H1 (cell line): ENCODE data around the gene PURA. TPM values are rescaled to one million over a fixed set of nuclear protein-coding genes. Genes with fewer than 3 reads are reported as not detected.

ENCODE experiments used
- CBX5 ChIP-seq: fragments of 300-800, 300-1000 bp; sonication (generic); IDR thresholded peaks from 2 replicates; pipeline ENCODE4 v1.7.1; 2016; ENCODE audit warnings: antibody characterized with exemption, low read length, low read depth
- CEBPB ChIP-seq: IDR thresholded peaks from 2 replicates; pipeline ENCODE4 v1.6.1; 2012; ENCODE audit warnings: low read depth, low read length
- CREB1 ChIP-seq: IDR thresholded peaks from 2 replicates; pipeline ENCODE4 v1.6.1; 2012; ENCODE audit warnings: inconsistent platforms
- CTBP2 ChIP-seq: IDR thresholded peaks from 2 replicates; pipeline ENCODE4 v1.7.0; 2011; ENCODE audit warnings: borderline replicate concordance, mild to moderate bottlenecking, moderate library complexity, mixed read lengths, low read length; ENCODE audit not compliant: insufficient read depth, insufficient read length
- EGR1 ChIP-seq: IDR thresholded peaks from 2 replicates; pipeline ENCODE4 v1.6.1; 2011; ENCODE audit warnings: low read depth, low read length, borderline replicate concordance
- HDAC6 ChIP-seq: IDR thresholded peaks from one replicate; pipeline ENCODE4 v1.7.1; 2012; ENCODE audit warnings: low read depth, mild to moderate bottlenecking, inconsistent platforms, low read length, moderate library complexity
- JUND ChIP-seq: IDR thresholded peaks from 2 replicates; pipeline ENCODE4 v1.6.1; 2011; ENCODE audit warnings: mild to moderate bottlenecking, improper control_type of control experiment, low read length
- KDM1A ChIP-seq: fragments of 200-600, 300-600 bp; sonication (generic); IDR thresholded peaks from 2 replicates; pipeline ENCODE4 v1.7.1; 2016; ENCODE audit warnings: mild to moderate bottlenecking, low read length, borderline replicate concordance
- NRF1 ChIP-seq: IDR thresholded peaks from 2 replicates; pipeline ENCODE4 v1.6.1; 2011; ENCODE audit warnings: mild to moderate bottlenecking, low read depth, low read length, improper control_type of control experiment
- PHF8 ChIP-seq: fragments of 200-600 bp; sonication (generic); conservative IDR thresholded peaks from 2 replicates; pipeline ENCODE4 v1.7.1; 2012; ENCODE audit warnings: low read depth, mild to moderate bottlenecking, inconsistent platforms, low read length, moderate library complexity
- POLR2A ChIP-seq, 2 experiments: IDR thresholded peaks; 1 replicate in 1 of 2; 2 replicates in 1 of 2; pipeline ENCODE4 v1.6.1; 2011; ENCODE audit warnings: low read depth in 2 of 2, low read length in 2 of 2, mild to moderate bottlenecking in 2 of 2; ENCODE audit errors: control extremely low read depth in 1 of 2
- POLR2AphosphoS5 ChIP-seq: IDR thresholded peaks from 2 replicates; pipeline ENCODE4 v1.6.1; 2011; ENCODE audit warnings: low read depth, low read length
- RFX5 ChIP-seq: IDR thresholded peaks from 2 replicates; pipeline ENCODE4 v1.6.1; 2011; ENCODE audit warnings: low read depth, low read length, improper control_type of control experiment, borderline replicate concordance
- RNF2 ChIP-seq: fragments of 200-900, 300-1000 bp; sonication (generic); IDR thresholded peaks from 2 replicates; pipeline ENCODE4 v1.7.1; 2016; ENCODE audit warnings: borderline replicate concordance, low read depth, mild to moderate bottlenecking, antibody characterized with exemption, low read length; ENCODE audit not compliant: poor library complexity, severe bottlenecking; ENCODE audit errors: missing control alignments
- RXRA ChIP-seq: IDR thresholded peaks from 2 replicates; pipeline ENCODE4 v1.6.1; 2011; ENCODE audit warnings: low read depth, mild to moderate bottlenecking, low read length, moderate library complexity; ENCODE audit not compliant: insufficient read depth
- SIN3A ChIP-seq, 2 experiments: IDR thresholded peaks in 1 of 2; conservative IDR thresholded peaks in 1 of 2; 2 replicates each; pipeline ENCODE4 v1.6.1; 2011 to 2012; ENCODE audit warnings: low read length in 2 of 2, improper control_type of control experiment in 1 of 2, low read depth in 1 of 2, mild to moderate bottlenecking in 1 of 2
- SIRT6 ChIP-seq: IDR thresholded peaks from one replicate; pipeline ENCODE4 v1.7.1; 2012; ENCODE audit warnings: low read length, inconsistent platforms
- TCF12 ChIP-seq: IDR thresholded peaks from 2 replicates; pipeline ENCODE4 v1.6.1; 2011; ENCODE audit warnings: low read depth, mild to moderate bottlenecking, low read length
- YY1 ChIP-seq: IDR thresholded peaks from 2 replicates; pipeline ENCODE4 v1.6.1; 2011; ENCODE audit warnings: low read depth, mild to moderate bottlenecking, low read length
- polyA plus RNA-seq, 7 experiments: library from polyadenylated mRNA; depleted of rRNA in 3 of 7; stranded (reverse) in 5 of 7; unstranded in 2 of 7; fragments of >200 nt in 5 of 7; fragments of 200-250 nt in 2 of 7; gene quantifications; 1 replicate in 5 of 7; 2 replicates in 1 of 7; 4 replicates in 1 of 7; pipeline versions ENCODE4 v1.2.1 to v1.2.3, GENCODE V29; 2011 to 2013; ENCODE audit warnings: missing spikeins in 2 of 7, mixed read lengths in 2 of 7
- total RNA-seq: library from RNA; stranded (reverse); fragmentation: NEBNext Ultra II Directional; extraction: Animal tissue kit (Norgen Biotek cat#: 25700); gene quantifications from 2 replicates; pipeline ENCODE4 v1.2.1, GENCODE V29; 2021
- TF ChIP-seq, protein P1 (sequence below), 3 experiments: IDR thresholded peaks; 1 replicate in 2 of 3; 2 replicates in 1 of 3; pipeline versions ENCODE4 v1.5.1 to v1.6.1; 2011; ENCODE audit warnings: low read length in 3 of 3, mild to moderate bottlenecking in 3 of 3, inconsistent platforms in 2 of 3, low read depth in 1 of 3, moderate library complexity in 1 of 3; ENCODE audit not compliant: insufficient read depth in 1 of 3; ENCODE audit errors: control extremely low read depth in 1 of 3
- TF ChIP-seq, protein P2 (sequence below): IDR thresholded peaks from 2 replicates; pipeline ENCODE4 v1.6.1; 2012; ENCODE audit warnings: inconsistent platforms
- TF ChIP-seq, protein P3 (sequence below): IDR thresholded peaks from 2 replicates; pipeline ENCODE4 v1.6.1; 2011; ENCODE audit warnings: low read length, improper control_type of control experiment

PURA gene
- total and polyA plus RNA-seq, 2 of the 8 experiments (the other 6 are each of a cell fraction or from before 2014, with no cell fraction given), result 0.98 to 2.1 TPM

DNA sequence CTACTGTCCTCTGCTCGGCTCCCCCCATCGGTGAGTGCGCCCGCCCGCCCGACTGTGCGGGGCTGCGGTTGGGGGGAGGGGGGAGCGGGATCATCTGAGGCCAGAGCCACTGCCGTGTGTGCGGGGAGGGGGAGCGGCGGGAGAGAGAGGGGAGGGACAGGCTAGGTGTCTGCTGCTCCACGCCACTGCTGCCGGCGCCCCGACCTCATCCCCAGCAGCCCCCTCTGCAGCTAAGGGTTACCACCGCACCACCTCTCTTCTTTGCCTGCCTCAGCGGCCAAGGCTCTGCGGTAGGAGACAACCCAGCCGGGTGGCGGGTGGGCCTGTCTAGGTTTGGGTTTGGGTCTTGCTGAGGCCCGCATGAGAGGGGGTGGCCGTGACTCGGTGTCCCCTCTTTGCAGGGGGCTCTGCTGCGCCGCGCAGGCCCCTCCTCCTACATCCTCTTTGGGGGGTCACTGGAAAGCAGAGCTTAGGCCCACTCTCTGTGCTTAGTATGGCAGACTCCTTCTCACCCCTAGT, 670 bp upstream of the PURA start (continued):
- TF ChIP-seq HDAC6 (no peak), PHF8 (0 out of 2 replicates have a peak, but pooled peaks have one; percentile 19), YY1 (no peak), EGR1 (no peak; the same call in 1 of the 2 replicates), KDM1A (no peak), RNF2 (no peak), POLR2AphosphoS5 (no peak), JUND (no peak), SIRT6 (no peak), SIN3A (conservative IDR thresholded peaks at IDR 0.05 in 1 of 2, IDR thresholded peaks at IDR 0.05 in 1 of 2; ENCODE audit: low read depth in 1 of 2, low read length in 2 of 2) (peak in 1 of 2 experiments; percentile 35; a peak in 2 of 4 replicates), CBX5 (no peak), POLR2A (IDR thresholded peaks at IDR 0.05; ENCODE audit: control extremely low read depth in 1 of 2, low read depth in 2 of 2, low read length in 2 of 2) (no peak), RFX5 (no peak), CEBPB (no peak), CTBP2 (peak; percentile 62), RXRA (no peak), NRF1 (no peak), CREB1 (no peak), TCF12 (no peak)
- TF ChIP-seq, protein P1, sequence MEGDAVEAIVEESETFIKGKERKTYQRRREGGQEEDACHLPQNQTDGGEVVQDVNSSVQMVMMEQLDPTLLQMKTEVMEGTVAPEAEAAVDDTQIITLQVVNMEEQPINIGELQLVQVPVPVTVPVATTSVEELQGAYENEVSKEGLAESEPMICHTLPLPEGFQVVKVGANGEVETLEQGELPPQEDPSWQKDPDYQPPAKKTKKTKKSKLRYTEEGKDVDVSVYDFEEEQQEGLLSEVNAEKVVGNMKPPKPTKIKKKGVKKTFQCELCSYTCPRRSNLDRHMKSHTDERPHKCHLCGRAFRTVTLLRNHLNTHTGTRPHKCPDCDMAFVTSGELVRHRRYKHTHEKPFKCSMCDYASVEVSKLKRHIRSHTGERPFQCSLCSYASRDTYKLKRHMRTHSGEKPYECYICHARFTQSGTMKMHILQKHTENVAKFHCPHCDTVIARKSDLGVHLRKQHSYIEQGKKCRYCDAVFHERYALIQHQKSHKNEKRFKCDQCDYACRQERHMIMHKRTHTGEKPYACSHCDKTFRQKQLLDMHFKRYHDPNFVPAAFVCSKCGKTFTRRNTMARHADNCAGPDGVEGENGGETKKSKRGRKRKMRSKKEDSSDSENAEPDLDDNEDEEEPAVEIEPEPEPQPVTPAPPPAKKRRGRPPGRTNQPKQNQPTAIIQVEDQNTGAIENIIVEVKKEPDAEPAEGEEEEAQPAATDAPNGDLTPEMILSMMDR (IDR thresholded peaks at IDR 0.05; ENCODE audit: control extremely low read depth in 1 of 3, insufficient read depth in 1 of 3, low read depth in 1 of 3, low read length in 3 of 3), result no peak
- TF ChIP-seq, protein P2, sequence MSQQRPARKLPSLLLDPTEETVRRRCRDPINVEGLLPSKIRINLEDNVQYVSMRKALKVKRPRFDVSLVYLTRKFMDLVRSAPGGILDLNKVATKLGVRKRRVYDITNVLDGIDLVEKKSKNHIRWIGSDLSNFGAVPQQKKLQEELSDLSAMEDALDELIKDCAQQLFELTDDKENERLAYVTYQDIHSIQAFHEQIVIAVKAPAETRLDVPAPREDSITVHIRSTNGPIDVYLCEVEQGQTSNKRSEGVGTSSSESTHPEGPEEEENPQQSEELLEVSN, result no peak
- TF ChIP-seq, protein P3, sequence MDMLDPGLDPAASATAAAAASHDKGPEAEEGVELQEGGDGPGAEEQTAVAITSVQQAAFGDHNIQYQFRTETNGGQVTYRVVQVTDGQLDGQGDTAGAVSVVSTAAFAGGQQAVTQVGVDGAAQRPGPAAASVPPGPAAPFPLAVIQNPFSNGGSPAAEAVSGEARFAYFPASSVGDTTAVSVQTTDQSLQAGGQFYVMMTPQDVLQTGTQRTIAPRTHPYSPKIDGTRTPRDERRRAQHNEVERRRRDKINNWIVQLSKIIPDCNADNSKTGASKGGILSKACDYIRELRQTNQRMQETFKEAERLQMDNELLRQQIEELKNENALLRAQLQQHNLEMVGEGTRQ, result no peak
